ENCODE data around the gene JMJD1C. TPM values are rescaled to one million over a fixed set of nuclear protein-coding genes. Genes with fewer than 3 reads are reported as not detected.

The JMJD1C gene
- total and polyA plus RNA-seq, 8 donors, result 25.6 to 56.9 (median 36.7) TPM

GRCh38 chr10:63229161-63229560 lies 236.6 kb downstream of the JMJD1C start:
- H3K4me1 ChIP-seq, result peaks cover 5 to 27% (median 8%) of the 10 kb centered on the region in 3 donors
- H3K4me3 ChIP-seq, result no peak overlapping the region
- no peaks in the 10 kb centered on the region for H3K9me3 ChIP-seq
- no peak for DNase-seq
- intact Hi-C loops (cut with DNase I), result no loop called here
- WGBS, 2 donors, result 78 to 81% methylated on average over 4 of the region's 4 CpGs
- ATAC-seq, result no peak
- H3K27ac ChIP-seq, result no peak overlapping the region
- no peak for TF ChIP-seq CTCF (IDR thresholded peaks at IDR 0.05)
- FAIRE-seq, result peak; percentile 9
- H3K36me3 ChIP-seq, result no peaks in the 10 kb centered on the region
- H3K27me3 ChIP-seq, result no peaks in the 10 kb centered on the region

GRCh38 chr10:63228237-63228636 lies 237.5 kb downstream of the JMJD1C start:
- FAIRE-seq, result no peak
- no peak overlapping the region for H3K27ac ChIP-seq
- H3K4me3 ChIP-seq, result no peak overlapping the region
- no peak for TF ChIP-seq CTCF (IDR thresholded peaks at IDR 0.05)
- no peak for ATAC-seq
- intact Hi-C loops (cut with DNase I), result no loop called here
- no peaks in the 10 kb centered on the region for H3K27me3 ChIP-seq
- H3K36me3 ChIP-seq, result no peaks in the 10 kb centered on the region
- H3K4me1 ChIP-seq, result peaks cover 5 to 27% (median 8%) of the 10 kb centered on the region in 3 donors
- H3K9me3 ChIP-seq, result no peaks in the 10 kb centered on the region
- DNase-seq, result no peak

- H3K36me3 ChIP-seq, result no peaks in the 10 kb centered on the region
- H3K27me3 ChIP-seq, result no peaks in the 10 kb centered on the region
- no peaks in the 10 kb centered on the region for H3K9me3 ChIP-seq
- 51 to 56% methylated on average over 3 of the region's 3 CpGs for WGBS, 2 donors
- intact Hi-C loops (cut with DNase I), result no loop called here
- H3K27ac ChIP-seq, result no peak overlapping the region
- FAIRE-seq (no peak), ATAC-seq (peak in 1 of 4 donors; percentile 22), DNase-seq (no peak)
- no peak for TF ChIP-seq CTCF (IDR thresholded peaks at IDR 0.05)
- H3K4me1 ChIP-seq, result peaks cover 0 to 19% (median 1%) of the 10 kb centered on the region in 3 donors
- H3K4me3 ChIP-seq, result no peak overlapping the region
Measured at GRCh38 chr10:63227207-63227895, 238.4 kb downstream of the JMJD1C start.

GRCh38 chr10:63224241-63224640 lies 241.5 kb downstream of the JMJD1C start:
- no peak for FAIRE-seq
- TF ChIP-seq CTCF (IDR thresholded peaks at IDR 0.05), result no peak
- intact Hi-C loops (cut with DNase I), result no loop called here
- Histone ChIP-seq H3K27ac (no peak overlapping the region), H3K9me3 (no peaks in the 10 kb centered on the region), H3K36me3 (no peaks in the 10 kb centered on the region), H3K4me3 (no peak overlapping the region), H3K4me1 (peaks cover 2 to 21% (median 7%) of the 10 kb centered on the region in 3 donors), H3K27me3 (no peaks in the 10 kb centered on the region)
- ATAC-seq, result no peak
- WGBS, 2 donors, result 72 to 90% methylated on average over 1 of the region's 1 CpG
- DNase-seq, result no peak

- TF ChIP-seq CTCF (IDR thresholded peaks at IDR 0.05), result no peak
- Histone ChIP-seq H3K9me3 (no peaks in the 10 kb centered on the region), H3K36me3 (no peaks in the 10 kb centered on the region), H3K27me3 (no peaks in the 10 kb centered on the region), H3K4me3 (no peak overlapping the region), H3K4me1 (peaks cover 6 to 12% (median 11%) of the 10 kb centered on the region in 3 donors), H3K27ac (no peak overlapping the region)
- no peak for DNase-seq
- intact Hi-C loops (cut with DNase I), result no loop called here
- 86 to 89% methylated on average over 4 of the region's 4 CpGs for whole genome bisulfite sequencing, 2 donors
- no peak for FAIRE-seq
- ATAC-seq, result no peak
Measured at GRCh38 chr10:63221950-63222349, 243.8 kb downstream of the JMJD1C start.

Data from pancreas (tissue), 10 donors.